Measurements from ENCODE around the gene CCDC88C.
A peak's percentile ranks its signal among the peaks of the same experiment; 100 is the strongest.

The CCDC88C gene

GRCh38 chr14:91417120-91417982 lies at the start of gene CCDC88C:
TSS of gene CCDC88C (minus strand) at chr14:91417820. CDS start at chr14:91417690, 130 bp downstream.
- no peak for TF ChIP-seq CTCF (IDR thresholded peaks at IDR 0.05; ENCODE audit: insufficient read depth, low read depth, low read length, missing control alignments)
- H3K4me3 ChIP-seq (ENCODE audit: low read depth, low read length), result peak within 1 kb of the TSS; percentile 87
- peak; percentile 84 for DNase-seq (ENCODE audit: low read depth)

GRCh38 chr14:91466192-91466591 lies 48.6 kb upstream of the CCDC88C start:
- TF ChIP-seq CTCF (IDR thresholded peaks at IDR 0.05; ENCODE audit: insufficient read depth, low read depth, low read length, missing control alignments), result no peak
- H3K4me3 ChIP-seq (ENCODE audit: low read depth, low read length), result no peak overlapping the region
- DNase-seq (ENCODE audit: low read depth), result no peak

- no peak for TF ChIP-seq CTCF (IDR thresholded peaks at IDR 0.05; ENCODE audit: insufficient read depth, low read depth, low read length, missing control alignments)
- H3K4me3 ChIP-seq (ENCODE audit: low read depth, low read length), result no peak overlapping the region
- no peak for DNase-seq (ENCODE audit: low read depth)
Measured at GRCh38 chr14:91464615-91465205, 47.1 kb upstream of the CCDC88C start.

GRCh38 chr14:91458612-91459011 lies 41.0 kb upstream of the CCDC88C start:
- no peak for TF ChIP-seq CTCF (IDR thresholded peaks at IDR 0.05; ENCODE audit: insufficient read depth, low read depth, low read length, missing control alignments)
- no peak overlapping the region for H3K4me3 ChIP-seq (ENCODE audit: low read depth, low read length)
- DNase-seq (ENCODE audit: low read depth), result no peak

- TF ChIP-seq CTCF (IDR thresholded peaks at IDR 0.05; ENCODE audit: insufficient read depth, low read depth, low read length, missing control alignments), result no peak
- H3K4me3 ChIP-seq (ENCODE audit: low read depth, low read length), result no peak overlapping the region
- no peak for DNase-seq (ENCODE audit: low read depth)
Measured at GRCh38 chr14:91456283-91456682, 38.7 kb upstream of the CCDC88C start.

GRCh38 chr14:91454580-91454979 lies 37.0 kb upstream of the CCDC88C start:
- no peak for TF ChIP-seq CTCF (IDR thresholded peaks at IDR 0.05; ENCODE audit: insufficient read depth, low read depth, low read length, missing control alignments)
- no peak overlapping the region for H3K4me3 ChIP-seq (ENCODE audit: low read depth, low read length)
- DNase-seq (ENCODE audit: low read depth), result no peak

All from GM12865 (cell line).